ENCODE data around the gene GSTO1. TPM values are rescaled to one million over a fixed set of nuclear protein-coding genes. Genes with fewer than 3 reads are reported as not detected.

Gene GSTO1
- total and polyA plus RNA-seq, 2 of the 13 experiments (the other 11 are each of a cell fraction or from before 2014, with no cell fraction given), result 228 to 300 TPM

DNA sequence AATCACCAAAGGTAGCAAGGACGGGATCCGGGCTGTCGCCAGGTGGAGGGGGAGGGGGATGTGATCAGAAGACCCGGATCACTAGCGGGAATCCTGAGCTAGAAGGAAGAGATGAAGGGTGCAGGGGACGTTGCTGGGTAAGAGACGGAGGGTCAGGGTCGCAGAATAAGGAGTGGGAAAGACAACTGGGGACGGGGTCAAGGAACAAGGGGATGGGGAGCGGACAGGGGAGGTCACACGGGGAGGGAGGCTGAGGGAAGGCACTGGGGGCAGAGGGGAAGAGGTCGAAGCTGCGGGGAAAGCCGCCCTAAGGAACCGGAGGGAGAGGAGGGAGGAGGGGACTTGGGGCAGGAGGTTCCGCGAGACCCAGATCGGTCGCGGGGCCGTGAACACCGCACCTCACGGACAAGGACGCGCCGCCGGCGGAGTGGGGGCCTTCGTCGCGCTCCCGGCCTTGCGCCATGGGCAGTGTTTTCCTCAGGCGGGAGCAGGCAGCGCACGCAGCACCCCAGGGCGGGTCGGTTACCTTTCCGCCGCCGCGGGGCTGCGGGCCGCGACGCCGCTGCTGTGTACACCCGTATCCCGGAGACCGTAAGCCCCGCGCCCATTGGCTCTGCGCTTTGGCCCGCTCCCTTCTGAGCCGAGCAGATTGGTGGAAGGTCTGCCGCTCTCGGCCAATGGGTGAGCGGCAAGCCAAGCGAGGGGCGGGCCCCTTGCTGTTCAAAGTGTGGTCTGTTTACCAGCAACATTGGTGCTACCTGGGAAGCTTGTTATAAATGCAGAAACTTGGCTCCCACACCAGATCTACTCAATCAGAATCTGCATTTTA is 22.7 kb upstream of the GSTO1 start, which contains the start of gene CFAP43 (continued):
- peak; percentile 51; the same call in 1 of the 2 replicates for TF ChIP-seq FOXP4 (CRISPR knock-in tag; IDR thresholded peaks at IDR 0.05)
- TF ChIP-seq PRDM10 (CRISPR knock-in tag; IDR thresholded peaks at IDR 0.05; ENCODE audit: low read depth), result no peak
- 0 out of 2 replicates have a peak, but pooled peaks have one; percentile 61 for TF ChIP-seq GZF1 (CRISPR knock-in tag; IDR thresholded peaks at IDR 0.05)
- TF ChIP-seq GATAD2A (CRISPR knock-in tag; IDR thresholded peaks at IDR 0.05), result no peak
- TF ChIP-seq, protein P1, sequence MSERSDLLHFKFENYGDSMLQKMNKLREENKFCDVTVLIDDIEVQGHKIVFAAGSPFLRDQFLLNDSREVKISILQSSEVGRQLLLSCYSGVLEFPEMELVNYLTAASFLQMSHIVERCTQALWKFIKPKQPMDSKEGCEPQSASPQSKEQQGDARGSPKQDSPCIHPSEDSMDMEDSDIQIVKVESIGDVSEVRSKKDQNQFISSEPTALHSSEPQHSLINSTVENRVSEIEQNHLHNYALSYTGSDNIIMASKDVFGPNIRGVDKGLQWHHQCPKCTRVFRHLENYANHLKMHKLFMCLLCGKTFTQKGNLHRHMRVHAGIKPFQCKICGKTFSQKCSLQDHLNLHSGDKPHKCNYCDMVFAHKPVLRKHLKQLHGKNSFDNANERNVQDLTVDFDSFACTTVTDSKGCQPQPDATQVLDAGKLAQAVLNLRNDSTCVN (CRISPR knock-in tag; IDR thresholded peaks at IDR 0.05; ENCODE audit: borderline replicate concordance), result no peak
- TF ChIP-seq AGO1 (IDR thresholded peaks at IDR 0.05; ENCODE audit: low read depth, low read length, poor library complexity, severe bottlenecking), result no peak
- TF ChIP-seq ZNF407 (CRISPR knock-in tag; IDR thresholded peaks at IDR 0.05; ENCODE audit: not compliant biosample characterization), result peak; percentile 60
- TF ChIP-seq HOMEZ (CRISPR knock-in tag; IDR thresholded peaks at IDR 0.05; ENCODE audit: low read depth), result no peak
- TF ChIP-seq PHB2 (IDR thresholded peaks at IDR 0.05; ENCODE audit: partially characterized antibody), result no peak
- TF ChIP-seq RNF2 (conservative IDR thresholded peaks at IDR 0.05; ENCODE audit: low read depth), result peak; percentile 76; the same call in 1 of the 2 replicates

Data from HepG2 (cell line).